Natural killer cell (primary cell): ENCODE measurements around the gene LSM2. TPM values are rescaled to one million over a fixed set of nuclear protein-coding genes. Genes with fewer than 3 reads are reported as not detected.

ENCODE experiments used
- ATAC-seq, 3 donors: fragments of 150-1000 bp in 2 of 3; fragments of 200-7000 bp in 1 of 3; cut with Tn5 transposase; 1 replicate in 1 of 3; 2 replicates in 2 of 3; pipeline ENCODE4 v1.10.0; 2021; ENCODE audit warnings: mild to moderate bottlenecking in 2 of 3, moderate library complexity in 2 of 3
- DNase-seq, 2 donors: peaks; one replicate each; pipeline versions ENCODE4 v3.0.0 to v3.0.0-alpha.2; 2013 to 2021; ENCODE audit warnings: mixed read lengths in 1 of 2
- H3K27ac ChIP-seq: one replicate; pipeline ENCODE4 v1.5.1; 2013; ENCODE audit warnings: mild to moderate bottlenecking, low read length
- H3K27me3 ChIP-seq: one replicate; pipeline ENCODE4 v1.6.1; 2013; ENCODE audit warnings: low read length; ENCODE audit not compliant: control insufficient read depth, insufficient read depth
- H3K36me3 ChIP-seq: one replicate; pipeline ENCODE4 v1.6.1; 2013; ENCODE audit warnings: low read length; ENCODE audit not compliant: control insufficient read depth, insufficient read depth
- H3K4me1 ChIP-seq: one replicate; pipeline ENCODE4 v1.6.1; 2013; ENCODE audit warnings: low read length; ENCODE audit not compliant: control insufficient read depth, insufficient read depth
- H3K4me3 ChIP-seq: one replicate; pipeline ENCODE4 v1.5.1; 2013; ENCODE audit warnings: low read length
- H3K9me3 ChIP-seq: one replicate; pipeline ENCODE4 v1.6.1; 2013; ENCODE audit warnings: low read length; ENCODE audit not compliant: control insufficient read depth, insufficient read depth
- H3K27ac Mint-ChIP-seq, 2 donors: one replicate each; pipeline ENCODE4 v1.8.0; 2022; ENCODE audit warnings: mild to moderate bottlenecking in 2 of 2, mixed read lengths in 2 of 2, moderate library complexity in 1 of 2
- H3K27me3 Mint-ChIP-seq, 2 donors: one replicate each; pipeline ENCODE4 v1.8.0; 2022; ENCODE audit warnings: low read depth in 2 of 2, mixed read lengths in 2 of 2
- H3K36me3 Mint-ChIP-seq: one replicate; pipeline ENCODE4 v1.8.0; 2022; ENCODE audit warnings: mixed read lengths
- H3K4me1 Mint-ChIP-seq, 2 donors: one replicate each; pipeline ENCODE4 v1.8.0; 2022; ENCODE audit warnings: mixed read lengths in 2 of 2
- H3K4me3 Mint-ChIP-seq: one replicate; pipeline ENCODE4 v1.8.0; 2022; ENCODE audit warnings: mild to moderate bottlenecking, moderate library complexity, mixed read lengths
- H3K9me3 Mint-ChIP-seq, 2 donors: one replicate each; pipeline ENCODE4 v1.8.0; 2022; ENCODE audit warnings: mixed read lengths in 2 of 2
- CTCF ChIP-seq: fragments of 200-600 bp; IDR thresholded peaks from one replicate; pipeline ENCODE4 v1.8.0; 2022; ENCODE audit warnings: antibody characterized with exemption
- WGBS: methylation state at CpG from one replicate; pipeline ENCODE4 v1.1.7; 2013; ENCODE audit warnings: missing lambda C conversion rate; ENCODE audit not compliant: insufficient coverage; 5-methylcytosine and 5-hydroxymethylcytosine counted together
- intact Hi-C: fragments of 100-400 bp; cut with micrococcal nuclease; formaldehyde crosslinking; loops from one replicate; pipeline ENCODE4 v1.14.2; 2022
- total RNA-seq, 4 donors: library from RNA; stranded (reverse); fragments of 120-200 nt in 1 of 4; gene quantifications; one replicate each; pipeline versions ENCODE4 v1.2.3 to v1.2.4, GENCODE V29; 2013 to 2022

The LSM2 gene
- total RNA-seq, 3 donors from 2014 or later (not counting 1 experiment from before 2014, with no cell fraction given), result 28.1 to 34.9 (median 29.2) TPM

GRCh38 chr6:31836047-31836473 lies 29.3 kb upstream of the LSM2 start:
- peak overlapping the region; percentile 88 for H3K4me3 Mint-ChIP-seq
- H3K27ac Mint-ChIP-seq, result peak overlapping the region; percentile 94 to 96
- H3K4me1 ChIP-seq, result peaks cover 55% of the 10 kb centered on the region
- no peaks in the 10 kb centered on the region for H3K9me3 Mint-ChIP-seq
- H3K4me3 ChIP-seq, result peak overlapping the region; percentile 97
- H3K9me3 ChIP-seq, result no peaks in the 10 kb centered on the region
- H3K4me1 Mint-ChIP-seq, result peaks cover 34 to 35% of the 10 kb centered on the region in 2 donors
- peaks cover 34% of the 10 kb centered on the region for H3K36me3 ChIP-seq
- DNase-seq (peak in 1 of 2 donors; percentile 34), ATAC-seq (no peak)
- peaks cover 6% of the 10 kb centered on the region for H3K36me3 Mint-ChIP-seq
- H3K27me3 ChIP-seq, result no peaks in the 10 kb centered on the region
- peak overlapping the region; percentile 98 for H3K27ac ChIP-seq
- TF ChIP-seq CTCF, result no peak
- no peaks in the 10 kb centered on the region for H3K27me3 Mint-ChIP-seq
- 29% methylated on average over 14 of the region's 14 CpGs for WGBS
- intact Hi-C loops, result no loop called here

GRCh38 chr6:31834367-31835250 lies 27.8 kb upstream of the LSM2 start:
- peak; percentile 72 to 84 (median 74) for ATAC-seq
- Mint-ChIP-seq H3K9me3 (no peaks in the 10 kb centered on the region), H3K4me3 (peak overlapping the region; percentile 88), H3K4me1 (peaks cover 47 to 48% of the 10 kb centered on the region in 2 donors), H3K36me3 (peaks cover 6% of the 10 kb centered on the region), H3K27me3 (no peaks in the 10 kb centered on the region), H3K27ac (peak overlapping the region; percentile 94 to 96)
- Histone ChIP-seq H3K9me3 (no peaks in the 10 kb centered on the region), H3K36me3 (peaks cover 26% of the 10 kb centered on the region), H3K27me3 (no peaks in the 10 kb centered on the region), H3K4me3 (peak overlapping the region; percentile 97), H3K27ac (peak overlapping the region; percentile 98), H3K4me1 (peaks cover 67% of the 10 kb centered on the region)
- WGBS, result under 1% methylated on average over 59 of the region's 59 CpGs
- DNase-seq, result peak; percentile 78 to 88
- intact Hi-C loops, result loop anchor here (1.0 to 5.0 kb wide), 5 partner anchors 28 to 292 kb away; partner anchors contain the start of genes BAG6, DDX39B, NEU1 and VARS1
- TF ChIP-seq CTCF, result no peak

- Histone ChIP-seq H3K4me1 (peaks cover 54% of the 10 kb centered on the region), H3K9me3 (no peaks in the 10 kb centered on the region), H3K27ac (no peak overlapping the region), H3K4me3 (no peak overlapping the region), H3K36me3 (no peaks in the 10 kb centered on the region), H3K27me3 (no peaks in the 10 kb centered on the region)
- DNase-seq, result no peak
- H3K4me1 Mint-ChIP-seq, result peaks cover 45 to 46% of the 10 kb centered on the region in 2 donors
- H3K27me3 Mint-ChIP-seq, result no peaks in the 10 kb centered on the region
- H3K27ac Mint-ChIP-seq, result no peak overlapping the region
- TF ChIP-seq CTCF, result no peak
- H3K9me3 Mint-ChIP-seq, result no peaks in the 10 kb centered on the region
- no peaks in the 10 kb centered on the region for H3K36me3 Mint-ChIP-seq
- WGBS, result 93% methylated on average over 13 of the region's 15 CpGs
- intact Hi-C loops, result loop anchor here (5.0 kb wide), 2 partner anchors 34 to 289 kb away; partner anchors contain the start of genes DDX39B and VARS1
- H3K4me3 Mint-ChIP-seq, result peak overlapping the region; percentile 84
- no peak for ATAC-seq
Observed at GRCh38 chr6:31831350-31832215, 24.8 kb upstream of the LSM2 start.
